OCI-LY7 (cell line): Measurements from ENCODE around the gene VASP. TPM values are rescaled to one million over a fixed set of nuclear protein-coding genes. Genes with fewer than 3 reads are reported as not detected.

Source experiments
- BruUV-seq: library from RNA; stranded (reverse); fragments of 400-500 nt; replicated peaks from 2 replicates; lab custom pipeline; 2021; lab: Mats Ljungman, UMichigan
- CTCF ChIA-PET: fragments of 300-600 bp; sonication (Branson Sonifier 250); formaldehyde crosslinking; loops from one replicate; lab custom pipeline; 2022; ENCODE audit warnings: antibody characterized with exemption; ENCODE audit not compliant: unreplicated experiment; lab: Charles Lee
- POLR2A ChIA-PET: fragments of 300-600 bp; sonication (Branson Sonifier 250); formaldehyde crosslinking; loops from one replicate; lab custom pipeline; 2022; ENCODE audit warnings: antibody characterized with exemption; lab: Charles Lee
- DNase-seq: peaks from one replicate; pipeline ENCODE4 v3.0.0-alpha.2; 2015; ENCODE audit warnings: low spot score
- H2AFZ ChIP-seq: fragments of 200-600 bp; sonication (generic), shearing (Covaris generic); 2 replicates; pipeline ENCODE4 v1.6.1; 2014; ENCODE audit warnings: mild to moderate bottlenecking, antibody characterized with exemption, low read length, moderate library complexity
- H3K27ac ChIP-seq: fragments of 200-600 bp; sonication (generic); 2 replicates; pipeline ENCODE4 v1.5.1; 2014; ENCODE audit warnings: mixed run types, low read depth, mild to moderate bottlenecking, moderate library complexity, low read length, inconsistent platforms; ENCODE audit not compliant: poor library complexity, severe bottlenecking
- H3K36me3 ChIP-seq: fragments of 200-600 bp; sonication (generic); 2 replicates; pipeline ENCODE4 v1.6.1; 2014; ENCODE audit warnings: mild to moderate bottlenecking, antibody characterized with exemption, low read length, moderate library complexity, mixed read lengths; ENCODE audit not compliant: insufficient read depth
- H3K4me1 ChIP-seq: fragments of 200-600 bp; sonication (generic); 2 replicates; pipeline ENCODE4 v1.5.1; 2014; ENCODE audit warnings: mild to moderate bottlenecking, low read length; ENCODE audit not compliant: insufficient read depth, poor library complexity, severe bottlenecking
- H3K4me2 ChIP-seq: fragments of 200-600 bp; sonication (generic); 2 replicates; pipeline ENCODE4 v1.6.1; 2014; ENCODE audit warnings: mild to moderate bottlenecking, low read length
- H3K4me3 ChIP-seq: fragments of 200-600 bp; sonication (generic); 2 replicates; pipeline ENCODE4 v1.5.1; 2014; ENCODE audit warnings: mild to moderate bottlenecking, low read depth, low read length; ENCODE audit not compliant: poor library complexity, severe bottlenecking
- H3K79me2 ChIP-seq: fragments of 200-600 bp; sonication (generic); 2 replicates; pipeline ENCODE4 v1.6.1; 2016; ENCODE audit warnings: low read depth, mild to moderate bottlenecking, low read length, moderate library complexity, mixed read lengths; ENCODE audit not compliant: insufficient read depth
- H3K9me2 ChIP-seq: fragments of 200-600 bp; sonication (generic); 2 replicates; pipeline ENCODE4 v1.6.1; 2016; ENCODE audit warnings: mild to moderate bottlenecking, low read length, mixed read lengths; ENCODE audit not compliant: insufficient read depth
- H3K9me3 ChIP-seq: fragments of 200-600 bp; sonication (generic); 2 replicates; pipeline ENCODE4 v1.6.1; 2014; ENCODE audit warnings: mild to moderate bottlenecking, mixed run types, low read length, mixed read lengths
- H4K20me1 ChIP-seq: fragments of 200-600 bp; sonication (generic); 2 replicates; pipeline ENCODE4 v1.6.1; 2014; ENCODE audit warnings: mild to moderate bottlenecking, antibody characterized with exemption, low read length, moderate library complexity, mixed read lengths; ENCODE audit not compliant: insufficient read depth
- EZH2phosphoT487 ChIP-seq: fragments of 200-600 bp; sonication (generic); IDR thresholded peaks from 2 replicates; pipeline ENCODE4 v1.6.1; 2018; ENCODE audit warnings: low read depth, borderline replicate concordance, mild to moderate bottlenecking, mixed run types, antibody characterized with exemption, low read length, moderate library complexity, mixed read lengths
- intact Hi-C: fragments of 100-400 bp; cut with micrococcal nuclease; formaldehyde crosslinking; loops from one replicate; pipeline ENCODE4 v1.10.0; 2022; ENCODE audit not compliant: unreplicated experiment
- total RNA-seq, 2 experiments: library from RNA; depleted of rRNA in 1 of 2; stranded (reverse); fragments of >200 nt in 1 of 2; shearing (Covaris generic) in 1 of 2; gene quantifications; 2 replicates each; pipeline ENCODE4 v1.2.3, GENCODE V29; 2014 to 2022
- TF ChIP-seq, protein P1 (sequence below): fragments of 200-600 bp; sonication (generic); conservative IDR thresholded peaks from 2 replicates; pipeline ENCODE4 v1.5.1; 2014; ENCODE audit warnings: mild to moderate bottlenecking, antibody characterized with exemption, low read length, moderate library complexity, mixed read lengths

The VASP gene
- total RNA-seq, 2 experiments from 2014 or later: 39.6 to 62.8 TPM

DNA sequence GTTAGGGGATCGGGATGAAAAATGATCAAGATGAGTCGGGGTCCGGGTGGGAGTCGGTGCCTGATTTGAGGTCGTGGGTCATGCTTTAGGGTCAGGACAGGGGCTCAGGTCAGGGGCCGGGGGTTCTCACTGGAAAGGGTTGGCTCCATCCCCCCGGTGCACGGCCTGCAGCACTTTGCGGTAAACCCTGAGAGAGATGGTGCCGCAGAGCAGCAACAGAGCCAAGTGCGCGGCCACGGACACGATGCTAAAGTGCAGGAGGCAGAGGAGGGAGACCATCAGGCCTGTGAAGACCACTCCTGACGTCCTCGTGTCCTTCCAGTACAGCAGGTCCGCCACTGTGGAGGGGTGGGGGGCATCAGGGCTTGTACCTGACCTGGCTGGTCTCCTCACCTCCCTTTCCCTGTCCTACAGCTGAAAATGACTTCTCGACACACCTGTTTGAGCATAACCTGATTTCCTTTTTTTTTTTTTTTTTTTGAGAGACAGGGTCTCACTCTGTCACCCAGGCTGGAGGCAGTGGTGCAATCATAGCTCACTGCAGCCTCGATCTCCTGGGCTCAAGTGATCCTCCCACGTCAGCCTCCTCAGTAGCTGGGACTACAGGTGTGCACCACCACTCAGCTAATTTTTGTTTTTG lies 17.9 kb upstream of the VASP start:
- TF ChIP-seq, protein P1, sequence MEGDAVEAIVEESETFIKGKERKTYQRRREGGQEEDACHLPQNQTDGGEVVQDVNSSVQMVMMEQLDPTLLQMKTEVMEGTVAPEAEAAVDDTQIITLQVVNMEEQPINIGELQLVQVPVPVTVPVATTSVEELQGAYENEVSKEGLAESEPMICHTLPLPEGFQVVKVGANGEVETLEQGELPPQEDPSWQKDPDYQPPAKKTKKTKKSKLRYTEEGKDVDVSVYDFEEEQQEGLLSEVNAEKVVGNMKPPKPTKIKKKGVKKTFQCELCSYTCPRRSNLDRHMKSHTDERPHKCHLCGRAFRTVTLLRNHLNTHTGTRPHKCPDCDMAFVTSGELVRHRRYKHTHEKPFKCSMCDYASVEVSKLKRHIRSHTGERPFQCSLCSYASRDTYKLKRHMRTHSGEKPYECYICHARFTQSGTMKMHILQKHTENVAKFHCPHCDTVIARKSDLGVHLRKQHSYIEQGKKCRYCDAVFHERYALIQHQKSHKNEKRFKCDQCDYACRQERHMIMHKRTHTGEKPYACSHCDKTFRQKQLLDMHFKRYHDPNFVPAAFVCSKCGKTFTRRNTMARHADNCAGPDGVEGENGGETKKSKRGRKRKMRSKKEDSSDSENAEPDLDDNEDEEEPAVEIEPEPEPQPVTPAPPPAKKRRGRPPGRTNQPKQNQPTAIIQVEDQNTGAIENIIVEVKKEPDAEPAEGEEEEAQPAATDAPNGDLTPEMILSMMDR: no peak
- no peak for TF ChIP-seq EZH2phosphoT487
- no TSS peak for BruUV-seq
- no peaks in the 10 kb centered on the region for H4K20me1 ChIP-seq
- intact Hi-C loops: no loop called here
- no peak overlapping the region for H3K4me3 ChIP-seq
- ChIA-PET CTCF (no interaction called here), POLR2A (interaction anchor here (0.6 to 0.7 kb wide), 2 partner anchors 10 to 124 kb away, joined by 3 read pairs; no protein-coding TSS in a partner anchor)
- no peaks in the 10 kb centered on the region for H3K9me2 ChIP-seq
- H3K79me2 ChIP-seq: no peaks in the 10 kb centered on the region
- H2AFZ ChIP-seq: no peak overlapping the region
- no peak overlapping the region for H3K4me2 ChIP-seq
- H3K9me3 ChIP-seq: no peaks in the 10 kb centered on the region
- DNase-seq: no peak
- peaks cover 26% of the 10 kb centered on the region for H3K4me1 ChIP-seq
- H3K36me3 ChIP-seq: no peaks in the 10 kb centered on the region
- H3K27ac ChIP-seq: no peak overlapping the region

DNA sequence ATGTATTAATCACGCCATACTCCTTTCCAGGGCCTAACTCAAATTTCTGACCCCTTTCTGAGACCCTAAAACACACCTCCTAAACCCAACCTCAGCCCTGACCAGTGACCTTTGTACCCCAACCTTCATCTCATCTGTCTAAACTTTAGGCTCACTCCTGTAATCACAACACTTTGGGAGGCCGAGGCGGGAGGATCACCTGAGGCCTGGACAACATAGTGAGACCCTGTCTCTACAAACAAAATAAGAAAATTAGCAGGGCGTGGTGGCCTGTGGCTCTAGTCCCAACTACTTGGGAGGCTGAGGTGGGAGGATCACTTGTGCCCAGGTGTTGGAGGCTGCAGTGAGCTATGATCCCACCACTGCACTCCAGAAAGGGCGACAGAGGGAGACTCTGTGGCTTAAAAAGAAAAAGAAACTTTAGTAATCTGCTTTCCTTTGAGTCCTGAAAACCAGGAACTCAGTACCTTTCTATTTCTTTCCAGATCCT lies 15.1 kb upstream of the VASP start:
- no peak for DNase-seq
- Histone ChIP-seq H3K9me2 (no peaks in the 10 kb centered on the region), H3K4me2 (peak overlapping the region; percentile 75), H3K36me3 (no peaks in the 10 kb centered on the region), H3K9me3 (no peaks in the 10 kb centered on the region), H2AFZ (peak overlapping the region; percentile 80; the same call in 1 of the 2 replicates), H3K4me1 (peaks cover 25% of the 10 kb centered on the region), H3K79me2 (no peaks in the 10 kb centered on the region), H4K20me1 (no peaks in the 10 kb centered on the region), H3K4me3 (peak overlapping the region; percentile 71), H3K27ac (peak overlapping the region; percentile 57)
- POLR2A ChIA-PET: no interaction called here
- TF ChIP-seq EZH2phosphoT487: no peak
- TF ChIP-seq, protein P1: no peak
- BruUV-seq: no TSS peak
- CTCF ChIA-PET: no interaction called here
- intact Hi-C loops: no loop called here
